ENCODE data around the gene NRIP1. TPM values are rescaled to one million over a fixed set of nuclear protein-coding genes. Genes with fewer than 3 reads are reported as not detected.

NRIP1 gene
- total RNA-seq, 1 donor from 2014 or later: 10.1 TPM

DNA sequence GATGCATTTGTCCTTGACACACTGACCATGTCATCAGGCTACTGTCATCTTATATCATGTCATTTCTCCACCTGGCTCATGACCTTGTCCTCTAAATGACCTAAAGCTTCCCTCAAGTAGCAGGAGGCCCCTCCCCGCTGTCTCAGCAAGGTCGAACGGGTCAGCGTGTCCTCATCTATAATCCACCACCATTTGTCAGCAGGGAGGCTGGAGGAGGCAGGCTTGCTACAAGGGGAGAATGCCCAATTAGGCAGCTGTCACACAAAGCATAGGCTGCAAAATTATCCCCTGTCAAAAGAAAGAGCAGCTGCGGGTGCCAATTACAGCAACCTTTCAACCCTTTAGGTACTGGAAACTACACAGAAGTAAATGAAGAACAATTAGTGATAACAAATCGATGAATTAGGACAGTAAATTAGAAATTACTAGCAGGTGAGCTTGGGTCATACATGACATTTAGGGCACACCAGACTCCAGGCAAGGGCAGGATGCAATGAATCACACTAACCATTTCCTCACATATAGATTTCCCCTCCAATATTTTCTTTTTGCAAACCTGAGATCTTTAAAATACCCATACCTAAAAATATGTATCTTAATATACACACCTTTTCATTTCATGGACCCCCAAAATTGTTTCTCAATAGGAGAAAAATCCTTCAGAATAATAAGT lies 61.2 kb downstream of the NRIP1 start:
- Mint-ChIP-seq H3K4me1 (peaks cover 33% of the 10 kb centered on the region), H3K36me3 (ENCODE audit: low read depth) (no peaks in the 10 kb centered on the region), H3K9me3 (no peaks in the 10 kb centered on the region), H3K27ac (peak overlapping the region; percentile 2), H3K27me3 (no peaks in the 10 kb centered on the region), H3K4me3 (peak overlapping the region; percentile 14)
- DNase-seq: no peak
- intact Hi-C loops (cut with micrococcal nuclease): loop anchor here (5.0 kb wide), 1 partner anchor 59 kb away; the partner anchor contains the start of gene NRIP1

DNA sequence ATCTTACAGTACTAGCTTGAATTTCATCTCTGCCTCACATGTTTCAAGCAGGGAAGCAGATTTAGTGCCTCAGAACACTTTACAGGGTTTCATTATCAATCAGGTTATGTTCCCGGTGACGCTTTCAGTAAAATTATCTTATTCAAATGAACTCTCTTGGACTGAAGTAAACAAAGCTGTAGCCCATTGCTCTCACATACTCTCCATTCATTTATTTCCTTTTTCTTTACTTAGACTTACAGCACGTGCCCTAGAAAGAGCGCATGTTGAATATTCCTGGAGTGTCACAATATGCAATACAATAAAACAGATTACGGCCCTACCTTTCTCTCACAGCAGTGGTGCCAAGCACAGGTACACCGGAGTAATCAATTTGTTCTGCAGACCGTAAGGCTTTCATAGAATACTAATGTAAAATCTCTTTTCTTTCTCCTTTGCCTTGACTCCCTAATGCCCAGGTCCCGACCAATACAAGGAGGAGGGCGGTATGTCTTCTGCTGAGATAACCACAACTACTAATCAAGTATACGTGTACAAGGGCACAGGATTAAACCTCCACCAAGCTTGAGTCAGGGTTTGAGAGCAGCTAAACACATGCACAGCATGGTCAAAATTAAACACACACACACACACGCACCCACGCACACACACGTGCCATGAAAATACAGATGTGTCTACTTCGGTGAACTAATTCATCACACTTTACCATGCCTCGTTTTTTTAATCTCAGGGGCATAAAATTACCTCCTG lies 62.8 kb downstream of the NRIP1 start:
- no peak overlapping the region for H3K27ac Mint-ChIP-seq
- H3K9me3 Mint-ChIP-seq: no peaks in the 10 kb centered on the region
- no peaks in the 10 kb centered on the region for H3K27me3 Mint-ChIP-seq
- no peaks in the 10 kb centered on the region for H3K36me3 Mint-ChIP-seq (ENCODE audit: low read depth)
- DNase-seq: no peak
- peaks cover 33% of the 10 kb centered on the region for H3K4me1 Mint-ChIP-seq
- H3K4me3 Mint-ChIP-seq: no peak overlapping the region
- intact Hi-C loops (cut with micrococcal nuclease): loop anchor here (5.0 kb wide), 1 partner anchor 60 kb away; the partner anchor contains the start of gene NRIP1

GRCh38 chr21:15001113-15001512 lies 63.7 kb downstream of the NRIP1 start:
- intact Hi-C loops (cut with micrococcal nuclease): loop anchor here (5.0 kb wide), 1 partner anchor 61 kb away; the partner anchor contains the start of gene NRIP1
- Mint-ChIP-seq H3K36me3 (ENCODE audit: low read depth) (no peaks in the 10 kb centered on the region), H3K27ac (no peak overlapping the region), H3K4me3 (no peak overlapping the region), H3K9me3 (no peaks in the 10 kb centered on the region), H3K27me3 (no peaks in the 10 kb centered on the region), H3K4me1 (peaks cover 28% of the 10 kb centered on the region)
- DNase-seq: no peak

DNA sequence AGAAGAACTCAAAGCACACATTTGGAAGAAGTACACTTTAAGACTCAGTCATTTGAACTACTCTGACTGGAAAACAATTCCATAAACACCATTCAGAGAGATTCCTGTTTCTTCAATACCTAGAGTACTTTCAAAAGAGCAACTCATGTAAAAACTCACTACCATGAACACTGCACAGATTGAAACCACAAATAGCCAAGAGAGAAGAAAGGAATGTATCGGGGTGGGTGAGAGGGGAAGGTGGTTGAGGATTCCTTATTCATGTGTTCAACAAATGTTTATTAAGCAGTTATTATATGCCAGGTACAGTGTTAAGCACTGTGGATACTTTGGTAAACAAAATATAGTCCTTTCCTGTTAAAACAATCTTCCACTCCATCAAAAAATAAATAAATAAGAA lies 64.7 kb downstream of the NRIP1 start:
- no peak overlapping the region for H3K27ac Mint-ChIP-seq
- H3K9me3 Mint-ChIP-seq: no peaks in the 10 kb centered on the region

GRCh38 chr21:14998784-14999183 lies 66.0 kb downstream of the NRIP1 start:
- Mint-ChIP-seq H3K4me3 (no peak overlapping the region), H3K4me1 (peaks cover 12% of the 10 kb centered on the region), H3K9me3 (no peaks in the 10 kb centered on the region), H3K27ac (no peak overlapping the region), H3K36me3 (ENCODE audit: low read depth) (no peaks in the 10 kb centered on the region), H3K27me3 (no peaks in the 10 kb centered on the region)
- intact Hi-C loops (cut with micrococcal nuclease): no loop called here
- DNase-seq: no peak

More for the DNA sequence above, 64.7 kb downstream of the NRIP1 start:
- Mint-ChIP-seq H3K4me1 (peaks cover 20% of the 10 kb centered on the region), H3K27me3 (no peaks in the 10 kb centered on the region), H3K4me3 (no peak overlapping the region), H3K36me3 (ENCODE audit: low read depth) (no peaks in the 10 kb centered on the region)
- DNase-seq: no peak
- intact Hi-C loops (cut with micrococcal nuclease): loop anchor here (5.0 kb wide), 1 partner anchor 62 kb away; the partner anchor contains the start of gene NRIP1

GRCh38 chr21:14998336-14998735 lies 66.5 kb downstream of the NRIP1 start:
- H3K9me3 Mint-ChIP-seq: no peaks in the 10 kb centered on the region
- H3K36me3 Mint-ChIP-seq (ENCODE audit: low read depth): no peaks in the 10 kb centered on the region
- H3K27ac Mint-ChIP-seq: no peak overlapping the region
- intact Hi-C loops (cut with micrococcal nuclease): no loop called here
- H3K4me3 Mint-ChIP-seq: no peak overlapping the region
- H3K4me1 Mint-ChIP-seq: peaks cover 7% of the 10 kb centered on the region
- no peak for DNase-seq
- no peaks in the 10 kb centered on the region for H3K27me3 Mint-ChIP-seq

DNA sequence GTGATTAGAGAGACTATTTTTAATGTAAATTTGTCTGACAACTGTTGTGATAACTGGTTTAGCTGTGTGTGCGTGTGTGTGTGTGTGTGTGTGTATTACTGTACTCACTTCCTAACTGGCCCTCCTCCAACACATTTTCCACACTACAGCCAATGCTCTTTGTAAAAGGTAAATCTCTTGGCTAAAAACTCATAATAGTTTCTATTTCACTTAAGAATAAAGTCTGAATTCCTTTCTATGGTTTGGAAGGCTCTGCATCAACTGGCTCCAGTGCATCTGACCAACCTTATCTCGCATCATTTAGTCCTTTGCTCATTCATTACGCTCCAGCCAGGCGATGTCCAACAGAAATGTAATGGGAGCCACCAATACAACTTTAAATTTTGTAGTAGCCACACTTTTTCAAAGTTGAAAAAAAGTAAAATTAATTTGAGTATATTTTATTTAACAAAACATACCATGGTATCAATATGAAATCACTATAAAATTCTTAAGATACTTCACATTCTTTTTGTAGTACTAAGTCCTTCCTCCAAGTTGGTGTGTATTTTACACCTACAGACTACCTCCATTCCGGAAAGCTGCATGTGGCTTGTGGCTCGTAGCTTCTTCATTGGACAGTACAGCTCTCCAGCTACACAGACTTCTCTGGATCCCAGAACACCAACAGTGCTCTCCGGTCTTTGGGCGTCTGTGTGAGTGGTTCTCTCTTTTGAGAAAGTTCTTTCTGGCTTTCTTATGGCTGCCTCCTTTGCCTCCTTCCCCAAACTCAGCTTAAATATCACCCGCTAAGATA lies 68.9 kb downstream of the NRIP1 start:
- Mint-ChIP-seq H3K27me3 (no peaks in the 10 kb centered on the region), H3K4me3 (no peak overlapping the region)
- intact Hi-C loops (cut with micrococcal nuclease): no loop called here

DNA sequence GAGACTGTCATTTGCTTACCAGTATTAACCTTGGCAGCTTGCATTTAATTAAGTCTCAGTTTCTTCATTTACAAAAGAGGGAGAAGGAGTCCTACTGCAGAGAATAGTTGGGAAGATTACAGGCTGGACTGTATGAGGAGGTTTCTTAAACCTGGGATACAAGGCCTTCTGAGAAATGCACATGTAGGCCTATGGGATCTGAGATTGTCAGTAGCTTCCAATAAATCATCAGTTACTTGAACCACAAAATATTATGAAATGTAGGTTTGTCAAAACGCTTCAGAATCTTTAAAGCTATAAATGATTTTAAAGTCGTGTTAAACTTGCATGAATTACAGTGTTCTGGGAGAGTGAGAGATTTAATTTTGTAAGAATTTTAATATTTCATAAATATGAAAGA lies 69.6 kb downstream of the NRIP1 start:
- H3K27me3 Mint-ChIP-seq: no peaks in the 10 kb centered on the region
- no peak overlapping the region for H3K4me3 Mint-ChIP-seq
- no peaks in the 10 kb centered on the region for H3K36me3 Mint-ChIP-seq (ENCODE audit: low read depth)
- H3K9me3 Mint-ChIP-seq: no peaks in the 10 kb centered on the region
- H3K4me1 Mint-ChIP-seq: peaks cover 12% of the 10 kb centered on the region
- no peak overlapping the region for H3K27ac Mint-ChIP-seq
- no peak for DNase-seq
- intact Hi-C loops (cut with micrococcal nuclease): no loop called here

More for the DNA sequence above, 68.9 kb downstream of the NRIP1 start:
- H3K9me3 Mint-ChIP-seq: no peaks in the 10 kb centered on the region
- peaks cover 12% of the 10 kb centered on the region for H3K4me1 Mint-ChIP-seq
- H3K27ac Mint-ChIP-seq: no peak overlapping the region
- H3K36me3 Mint-ChIP-seq (ENCODE audit: low read depth): no peaks in the 10 kb centered on the region
- DNase-seq: no peak

DNA sequence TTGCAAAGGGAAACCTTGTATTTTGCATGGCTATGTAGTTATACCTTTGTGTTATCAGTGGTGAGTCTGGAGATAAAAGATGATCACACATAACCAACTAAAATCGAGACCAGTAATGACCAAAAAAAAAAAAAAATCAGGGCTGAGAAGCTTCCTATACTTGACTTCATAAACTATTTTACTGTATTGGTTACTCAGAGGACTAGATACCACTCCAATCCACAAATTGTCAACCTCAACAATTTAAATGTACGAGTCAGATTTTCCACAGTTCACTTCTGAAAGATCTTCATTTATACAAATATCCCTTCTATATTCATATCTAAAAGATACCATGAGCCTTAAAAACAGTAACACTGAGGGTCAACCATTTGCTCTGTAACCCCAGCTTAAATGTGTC lies 71.7 kb downstream of the NRIP1 start:
- H3K9me3 Mint-ChIP-seq: no peaks in the 10 kb centered on the region
- H3K27me3 Mint-ChIP-seq: no peaks in the 10 kb centered on the region
- no peak for DNase-seq
- intact Hi-C loops (cut with micrococcal nuclease): no loop called here
- no peak overlapping the region for H3K4me3 Mint-ChIP-seq
- peak overlapping the region; percentile 10 for H3K27ac Mint-ChIP-seq
- peaks cover 20% of the 10 kb centered on the region for H3K4me1 Mint-ChIP-seq
- no peaks in the 10 kb centered on the region for H3K36me3 Mint-ChIP-seq (ENCODE audit: low read depth)

DNA sequence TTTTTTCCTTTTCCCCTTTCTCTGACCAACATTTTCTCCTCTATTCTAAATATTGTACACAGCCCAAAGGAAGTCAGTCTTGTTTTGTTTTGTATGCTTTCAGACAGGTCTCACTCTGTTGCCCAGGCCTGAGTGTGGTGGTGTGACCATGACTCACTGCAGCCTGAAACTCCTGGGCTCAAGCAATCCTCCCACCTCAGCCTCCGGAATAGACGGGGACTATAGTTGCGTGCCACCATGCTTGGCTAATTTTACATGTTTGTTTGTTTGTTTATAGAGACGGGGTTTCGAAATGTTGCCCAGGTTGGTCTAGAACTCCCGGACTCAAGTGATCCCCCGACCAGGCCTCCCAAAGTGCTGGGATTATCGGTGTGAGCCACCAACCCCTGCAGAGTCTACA lies 72.8 kb downstream of the NRIP1 start:
- Mint-ChIP-seq H3K36me3 (ENCODE audit: low read depth) (no peaks in the 10 kb centered on the region), H3K4me3 (no peak overlapping the region), H3K27ac (no peak overlapping the region), H3K27me3 (no peaks in the 10 kb centered on the region), H3K4me1 (peaks cover 20% of the 10 kb centered on the region), H3K9me3 (no peaks in the 10 kb centered on the region)
- DNase-seq: no peak
- intact Hi-C loops (cut with micrococcal nuclease): no loop called here

DNA sequence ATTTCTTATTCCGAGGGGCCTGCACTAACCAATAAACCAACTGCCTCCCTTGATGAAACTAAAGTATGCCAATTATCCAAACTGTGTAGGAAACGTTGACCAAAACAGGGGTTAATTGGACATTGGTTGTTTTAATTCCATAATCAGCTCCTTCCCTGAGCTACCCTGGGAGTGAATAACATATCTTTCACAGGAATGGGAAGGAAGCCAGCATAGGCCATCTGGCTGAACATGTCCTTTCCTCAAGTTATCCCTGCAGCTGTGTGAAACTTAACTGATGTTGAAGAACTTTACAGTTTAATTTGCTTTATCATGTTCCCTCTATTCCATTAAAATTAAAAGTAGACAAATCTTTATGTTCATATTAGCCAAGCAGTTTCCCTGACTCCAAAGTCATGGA lies 75.4 kb downstream of the NRIP1 start:
- Mint-ChIP-seq H3K9me3 (no peaks in the 10 kb centered on the region), H3K4me3 (no peak overlapping the region), H3K4me1 (peaks cover 18% of the 10 kb centered on the region), H3K36me3 (ENCODE audit: low read depth) (no peaks in the 10 kb centered on the region), H3K27ac (no peak overlapping the region), H3K27me3 (no peaks in the 10 kb centered on the region)
- no peak for DNase-seq
- intact Hi-C loops (cut with micrococcal nuclease): no loop called here

GRCh38 chr21:14988760-14989159 lies 76.0 kb downstream of the NRIP1 start:
- Mint-ChIP-seq H3K4me3 (no peak overlapping the region), H3K27me3 (no peaks in the 10 kb centered on the region), H3K36me3 (ENCODE audit: low read depth) (peaks cover 3% of the 10 kb centered on the region), H3K27ac (no peak overlapping the region), H3K4me1 (peaks cover 18% of the 10 kb centered on the region), H3K9me3 (no peaks in the 10 kb centered on the region)
- intact Hi-C loops (cut with micrococcal nuclease): no loop called here
- DNase-seq: no peak

DNA sequence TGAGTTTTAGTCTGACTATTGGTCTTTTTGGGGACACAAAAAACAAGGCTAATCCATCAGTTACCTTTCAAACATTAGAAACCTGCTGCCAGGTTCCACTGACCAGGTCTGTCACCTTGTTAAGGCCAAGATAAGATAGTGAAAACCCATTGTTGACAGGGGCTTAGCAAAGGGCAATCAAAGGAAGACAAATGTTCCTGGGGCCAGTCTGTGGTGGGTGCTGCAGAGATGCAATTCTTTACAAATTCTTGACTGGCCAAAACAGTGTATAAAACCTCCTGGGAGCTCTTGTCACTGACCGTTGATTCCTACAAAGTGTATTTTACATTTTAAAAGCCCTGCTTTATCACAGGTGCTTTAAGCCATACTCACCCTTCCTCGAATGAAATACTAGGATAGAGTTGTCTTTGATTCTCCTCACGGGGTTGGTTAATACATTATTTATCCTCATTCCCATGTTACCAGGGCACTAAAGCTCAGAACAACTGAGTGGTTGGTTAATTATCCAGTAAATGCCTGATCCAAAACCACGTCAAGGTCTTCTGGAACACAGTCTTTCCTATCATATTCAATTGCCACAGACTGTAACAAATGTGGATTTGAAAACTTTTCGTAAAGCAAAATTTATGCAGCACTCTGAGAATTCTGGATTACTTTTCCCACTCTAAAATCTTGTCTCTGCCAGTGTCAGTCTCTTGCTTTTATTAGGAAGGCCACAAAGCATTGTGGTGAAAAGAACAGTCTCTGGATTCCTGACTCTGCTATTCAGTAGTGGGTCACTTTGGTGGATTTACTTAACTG lies 77.2 kb downstream of the NRIP1 start:
- Mint-ChIP-seq H3K9me3 (no peaks in the 10 kb centered on the region), H3K27ac (no peak overlapping the region), H3K27me3 (no peaks in the 10 kb centered on the region), H3K4me3 (no peak overlapping the region), H3K4me1 (peaks cover 13% of the 10 kb centered on the region), H3K36me3 (ENCODE audit: low read depth) (peaks cover 5% of the 10 kb centered on the region)
- no peak for DNase-seq
- intact Hi-C loops (cut with micrococcal nuclease): no loop called here

Data from activated CD4-positive, alpha-beta T cell treated with anti-CD3 and anti-CD28 coated beads, Interleukin-2, amount 10 ng/mL, durations not matched to agents 24 days and 14 days (primary cell).